ENCODE data around the gene DNAJC7. TPM values are rescaled to one million over a fixed set of nuclear protein-coding genes. Genes with fewer than 3 reads are reported as not detected.

DNAJC7 gene
- total RNA-seq, 3 donors from 2014 or later: 80.6 to 108 (median 86.7) TPM

DNA sequence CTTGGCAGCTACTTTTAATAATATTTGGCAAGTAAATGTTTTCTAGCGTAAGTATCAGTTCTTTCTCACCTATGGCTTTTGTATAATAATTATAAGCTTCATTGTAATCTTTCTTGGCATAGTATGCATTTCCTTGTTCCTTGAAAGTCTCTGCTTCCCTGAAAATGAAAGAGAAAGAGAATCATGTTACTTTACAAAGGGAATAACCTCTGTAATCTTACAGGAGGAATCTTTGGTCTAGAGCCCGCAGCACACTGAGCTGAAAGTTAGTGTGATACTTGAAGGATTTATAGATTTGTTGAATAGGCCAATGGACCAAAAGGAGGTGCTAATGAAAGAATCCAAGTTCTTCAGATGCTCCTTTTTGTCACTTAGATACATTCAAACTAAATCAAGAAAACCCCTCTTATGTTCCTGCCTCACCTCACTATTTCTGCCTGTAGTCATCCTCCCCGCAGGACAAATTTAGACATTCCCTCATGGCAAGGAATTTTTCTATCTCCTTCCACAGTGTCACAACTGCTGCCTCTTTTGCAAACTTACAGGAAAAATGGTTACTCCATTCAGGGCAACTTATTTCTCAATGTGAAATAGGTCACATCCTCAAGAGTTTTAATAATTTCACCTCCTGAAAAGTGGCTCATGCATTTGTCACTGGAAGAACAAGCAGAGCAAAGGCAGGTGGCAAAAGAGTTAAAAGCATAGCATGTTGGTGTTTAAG, 16.7 kb downstream of the DNAJC7 start:
- Histone ChIP-seq H3K36me3 (ENCODE audit: low read depth) (peaks cover 14% of the 10 kb centered on the region), H3K4me3 (no peak overlapping the region), H3K9me3 (no peaks in the 10 kb centered on the region), H3K4me1 (ENCODE audit: low read depth) (peaks cover 35% of the 10 kb centered on the region)
- TF ChIP-seq, protein P1, sequence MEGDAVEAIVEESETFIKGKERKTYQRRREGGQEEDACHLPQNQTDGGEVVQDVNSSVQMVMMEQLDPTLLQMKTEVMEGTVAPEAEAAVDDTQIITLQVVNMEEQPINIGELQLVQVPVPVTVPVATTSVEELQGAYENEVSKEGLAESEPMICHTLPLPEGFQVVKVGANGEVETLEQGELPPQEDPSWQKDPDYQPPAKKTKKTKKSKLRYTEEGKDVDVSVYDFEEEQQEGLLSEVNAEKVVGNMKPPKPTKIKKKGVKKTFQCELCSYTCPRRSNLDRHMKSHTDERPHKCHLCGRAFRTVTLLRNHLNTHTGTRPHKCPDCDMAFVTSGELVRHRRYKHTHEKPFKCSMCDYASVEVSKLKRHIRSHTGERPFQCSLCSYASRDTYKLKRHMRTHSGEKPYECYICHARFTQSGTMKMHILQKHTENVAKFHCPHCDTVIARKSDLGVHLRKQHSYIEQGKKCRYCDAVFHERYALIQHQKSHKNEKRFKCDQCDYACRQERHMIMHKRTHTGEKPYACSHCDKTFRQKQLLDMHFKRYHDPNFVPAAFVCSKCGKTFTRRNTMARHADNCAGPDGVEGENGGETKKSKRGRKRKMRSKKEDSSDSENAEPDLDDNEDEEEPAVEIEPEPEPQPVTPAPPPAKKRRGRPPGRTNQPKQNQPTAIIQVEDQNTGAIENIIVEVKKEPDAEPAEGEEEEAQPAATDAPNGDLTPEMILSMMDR (IDR thresholded peaks at IDR 0.05): no peak
- intact Hi-C loops (cut with DNase I, micrococcal nuclease): no loop called here
- no peak for DNase-seq
- ATAC-seq: peak; percentile 89

DNA sequence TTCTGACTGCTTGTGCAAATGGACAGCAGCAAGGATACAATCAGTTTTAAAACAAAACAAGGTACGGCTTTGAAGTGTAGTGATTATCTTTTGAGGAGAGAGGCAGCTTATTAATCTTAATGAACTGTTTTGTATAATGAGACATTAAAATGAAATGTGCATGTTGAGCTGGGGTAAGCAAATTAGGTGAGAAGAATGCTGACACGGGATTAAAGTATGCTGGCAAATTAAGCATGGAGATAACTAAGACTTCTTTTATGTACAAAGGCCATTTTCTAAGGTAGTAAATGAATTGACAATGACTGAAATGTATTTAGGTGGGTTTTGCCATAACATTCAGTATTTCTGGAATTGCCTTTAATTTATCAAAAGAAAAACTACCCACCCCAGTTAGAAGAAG, 18.7 kb downstream of the DNAJC7 start:
- ATAC-seq (no peak), DNase-seq (no peak)
- H3K9me3 ChIP-seq: no peaks in the 10 kb centered on the region
- H3K36me3 ChIP-seq (ENCODE audit: low read depth): peaks cover 19% of the 10 kb centered on the region
- intact Hi-C loops (cut with DNase I, micrococcal nuclease): no loop called here
- H3K4me3 ChIP-seq: no peak overlapping the region
- H3K4me1 ChIP-seq (ENCODE audit: low read depth): peaks cover 29% of the 10 kb centered on the region
- TF ChIP-seq, protein P1 (IDR thresholded peaks at IDR 0.05): no peak

DNA sequence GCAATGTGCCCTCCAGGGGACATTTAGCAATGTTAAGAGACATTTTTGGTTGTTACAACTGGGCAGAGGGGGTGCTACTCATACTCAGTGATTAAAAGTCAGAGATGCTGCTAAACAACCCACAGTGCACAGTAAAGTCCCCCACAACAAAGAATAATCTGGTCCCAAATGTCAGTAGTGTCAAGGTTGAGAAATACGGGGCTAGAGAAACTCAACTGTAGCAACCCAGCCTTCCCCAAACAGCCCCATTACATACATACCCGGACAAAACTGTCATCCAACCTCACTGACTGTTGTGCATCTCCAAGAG, 20.4 kb downstream of the DNAJC7 start:
- TF ChIP-seq, protein P1 (IDR thresholded peaks at IDR 0.05): no peak
- ATAC-seq (no peak), DNase-seq (no peak)
- intact Hi-C loops (cut with DNase I, micrococcal nuclease): no loop called here
- Histone ChIP-seq H3K4me3 (no peak overlapping the region), H3K4me1 (ENCODE audit: low read depth) (peaks cover 14% of the 10 kb centered on the region), H3K36me3 (ENCODE audit: low read depth) (peaks cover 19% of the 10 kb centered on the region), H3K9me3 (no peaks in the 10 kb centered on the region)

DNA sequence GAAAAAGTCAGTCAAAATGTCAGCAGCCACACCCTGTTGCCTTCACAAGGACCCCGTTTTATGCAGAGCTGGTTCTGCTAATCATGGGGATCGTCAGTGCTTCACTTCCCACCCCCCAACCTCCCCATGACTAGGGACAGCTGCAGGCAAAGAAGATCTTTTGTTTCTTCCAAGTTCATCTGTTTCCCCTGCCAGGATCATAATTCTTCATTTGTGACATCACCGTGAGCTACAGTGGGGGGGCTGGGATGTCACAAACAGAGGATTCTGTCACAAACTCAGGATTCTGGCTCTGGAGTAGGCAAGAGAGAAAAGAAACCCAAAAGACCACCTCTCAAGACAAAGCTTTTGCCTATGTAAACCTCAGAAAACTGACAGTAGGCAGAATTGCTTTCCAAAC, 24.7 kb downstream of the DNAJC7 start:
- Histone ChIP-seq H3K4me1 (ENCODE audit: low read depth) (peaks cover 20% of the 10 kb centered on the region), H3K4me3 (no peak overlapping the region)
- no peak for ATAC-seq

DNA sequence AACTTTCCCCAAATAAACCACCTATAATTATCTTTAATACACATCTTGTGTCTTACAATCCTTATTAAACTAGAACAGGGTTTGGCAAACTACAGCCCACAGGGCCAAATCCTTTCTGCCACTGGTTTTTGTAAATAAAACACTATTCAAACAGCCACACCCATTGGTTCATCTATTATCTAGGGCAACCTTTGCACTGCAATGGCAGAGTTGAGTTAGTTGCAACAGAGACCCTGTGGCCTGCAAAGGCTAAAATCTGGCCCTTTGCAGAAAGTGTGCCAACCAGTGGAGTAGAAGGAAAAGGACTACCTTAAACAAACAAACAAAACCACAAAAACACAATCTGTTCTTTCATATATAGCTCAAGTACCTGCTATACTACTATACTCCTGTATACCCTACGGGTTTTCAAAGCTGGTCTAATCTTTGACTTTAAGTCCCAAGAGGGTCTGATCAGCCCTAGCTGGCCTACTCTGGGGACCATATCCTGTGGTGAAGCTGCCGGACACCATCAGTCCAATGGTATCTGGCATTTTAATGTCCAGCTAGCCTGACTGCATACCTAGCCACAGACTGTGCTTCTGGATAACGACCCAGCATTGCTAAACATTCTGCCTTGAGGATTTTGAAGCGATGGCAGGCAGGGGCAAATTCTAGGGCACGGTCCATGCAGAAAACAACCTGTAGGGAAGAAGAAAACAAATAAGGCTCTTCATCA, 27.4 kb downstream of the DNAJC7 start:
- Histone ChIP-seq H3K4me3 (no peak overlapping the region), H3K36me3 (ENCODE audit: low read depth) (peaks cover 2% of the 10 kb centered on the region), H3K4me1 (ENCODE audit: low read depth) (peaks cover 20% of the 10 kb centered on the region), H3K9me3 (no peaks in the 10 kb centered on the region)
- intact Hi-C loops (cut with DNase I, micrococcal nuclease): no loop called here
- ATAC-seq (peak; percentile 90), DNase-seq (peak in 2 of 3 donors; percentile 7 to 52)
- TF ChIP-seq, protein P1 (IDR thresholded peaks at IDR 0.05): no peak

More for the DNA sequence above, 24.7 kb downstream of the DNAJC7 start:
- no peak for DNase-seq
- TF ChIP-seq, protein P1 (IDR thresholded peaks at IDR 0.05): no peak
- Histone ChIP-seq H3K36me3 (ENCODE audit: low read depth) (peaks cover 12% of the 10 kb centered on the region), H3K9me3 (no peaks in the 10 kb centered on the region)
- intact Hi-C loops (cut with DNase I, micrococcal nuclease): no loop called here

Data from mucosa of descending colon (tissue), 3 donors.